Calu3 (cell line): ENCODE data around the gene LIMS1. TPM values are rescaled to one million over a fixed set of nuclear protein-coding genes. Genes with fewer than 3 reads are reported as not detected.

Experiments used
- BruUV-seq: library from RNA; stranded (reverse); fragments of 400-500 nt; replicated peaks from 2 replicates; lab custom pipeline; 2021; lab: Mats Ljungman, UMichigan
- CTCF ChIA-PET: fragments of 300-600 bp; sonication (Branson Sonifier 250); formaldehyde crosslinking; loops from one replicate; lab custom pipeline; 2022; ENCODE audit warnings: antibody characterized with exemption; lab: Charles Lee
- DNase-seq: peaks from one replicate; pipeline ENCODE4 v3.0.0; 2022
- H3K27ac Mint-ChIP-seq: one replicate; pipeline ENCODE4 v1.8.0; 2022; ENCODE audit warnings: mixed read lengths; ENCODE audit not compliant: unreplicated experiment
- H3K27me3 Mint-ChIP-seq: one replicate; pipeline ENCODE4 v1.8.0; 2022; ENCODE audit warnings: mixed read lengths; ENCODE audit not compliant: unreplicated experiment
- H3K36me3 Mint-ChIP-seq: one replicate; pipeline ENCODE4 v1.8.0; 2022; ENCODE audit warnings: mild to moderate bottlenecking, moderate library complexity, mixed read lengths; ENCODE audit not compliant: insufficient read depth, unreplicated experiment
- H3K4me1 Mint-ChIP-seq: one replicate; pipeline ENCODE4 v1.8.0; 2022; ENCODE audit warnings: mild to moderate bottlenecking, low read depth, mixed read lengths; ENCODE audit not compliant: unreplicated experiment
- H3K4me3 Mint-ChIP-seq: one replicate; pipeline ENCODE4 v1.8.0; 2022; ENCODE audit warnings: mild to moderate bottlenecking, low read depth, moderate library complexity, mixed read lengths; ENCODE audit not compliant: unreplicated experiment
- H3K9me3 Mint-ChIP-seq: one replicate; pipeline ENCODE4 v1.8.0; 2022; ENCODE audit warnings: low read depth, mixed read lengths; ENCODE audit not compliant: unreplicated experiment
- intact Hi-C: fragments of 100-400 bp; cut with micrococcal nuclease; formaldehyde crosslinking; loops from one replicate; pipeline ENCODE4 v1.10.0; 2022; ENCODE audit not compliant: unreplicated experiment
- total RNA-seq: library from RNA; stranded (reverse); gene quantifications from 2 replicates; pipeline ENCODE4 v1.2.3, GENCODE V29; 2022
- TF ChIP-seq, protein P1 (sequence below): fragments of 200-600 bp; IDR thresholded peaks from one replicate; pipeline ENCODE4 v1.8.0; 2022; ENCODE audit warnings: antibody characterized with exemption; ENCODE audit not compliant: unreplicated experiment

The LIMS1 gene
- total RNA-seq, 1 experiment from 2014 or later, result 51.5 TPM

DNA sequence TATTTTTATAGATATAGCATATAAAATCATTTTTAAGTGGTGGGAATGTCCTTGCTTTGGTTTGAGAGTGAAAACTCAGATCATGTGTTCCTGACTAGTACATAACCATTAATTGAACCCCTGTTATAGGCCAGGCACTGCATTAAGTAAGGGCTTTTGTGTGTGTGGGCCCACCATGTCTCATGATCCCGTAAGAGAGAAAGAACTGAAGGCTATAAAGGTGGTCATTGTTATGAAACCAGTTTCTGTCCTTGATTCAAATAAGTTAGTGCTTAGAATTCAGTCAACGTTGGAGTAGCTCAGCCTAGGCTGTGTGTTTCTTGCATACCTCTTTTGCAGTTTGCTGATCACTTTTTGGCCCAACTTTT, 91.5 kb downstream of the LIMS1 start:
- no peaks in the 10 kb centered on the region for H3K27me3 Mint-ChIP-seq
- H3K4me3 Mint-ChIP-seq, result no peak overlapping the region
- intact Hi-C loops, result no loop called here
- H3K4me1 Mint-ChIP-seq, result peaks cover 26% of the 10 kb centered on the region
- H3K36me3 Mint-ChIP-seq, result peaks cover 6% of the 10 kb centered on the region
- H3K9me3 Mint-ChIP-seq, result no peaks in the 10 kb centered on the region
- H3K27ac Mint-ChIP-seq, result no peak overlapping the region
- BruUV-seq, result no TSS peak
- TF ChIP-seq, protein P1, sequence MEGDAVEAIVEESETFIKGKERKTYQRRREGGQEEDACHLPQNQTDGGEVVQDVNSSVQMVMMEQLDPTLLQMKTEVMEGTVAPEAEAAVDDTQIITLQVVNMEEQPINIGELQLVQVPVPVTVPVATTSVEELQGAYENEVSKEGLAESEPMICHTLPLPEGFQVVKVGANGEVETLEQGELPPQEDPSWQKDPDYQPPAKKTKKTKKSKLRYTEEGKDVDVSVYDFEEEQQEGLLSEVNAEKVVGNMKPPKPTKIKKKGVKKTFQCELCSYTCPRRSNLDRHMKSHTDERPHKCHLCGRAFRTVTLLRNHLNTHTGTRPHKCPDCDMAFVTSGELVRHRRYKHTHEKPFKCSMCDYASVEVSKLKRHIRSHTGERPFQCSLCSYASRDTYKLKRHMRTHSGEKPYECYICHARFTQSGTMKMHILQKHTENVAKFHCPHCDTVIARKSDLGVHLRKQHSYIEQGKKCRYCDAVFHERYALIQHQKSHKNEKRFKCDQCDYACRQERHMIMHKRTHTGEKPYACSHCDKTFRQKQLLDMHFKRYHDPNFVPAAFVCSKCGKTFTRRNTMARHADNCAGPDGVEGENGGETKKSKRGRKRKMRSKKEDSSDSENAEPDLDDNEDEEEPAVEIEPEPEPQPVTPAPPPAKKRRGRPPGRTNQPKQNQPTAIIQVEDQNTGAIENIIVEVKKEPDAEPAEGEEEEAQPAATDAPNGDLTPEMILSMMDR, result no peak
- CTCF ChIA-PET, result no interaction called here
- no peak for DNase-seq

DNA sequence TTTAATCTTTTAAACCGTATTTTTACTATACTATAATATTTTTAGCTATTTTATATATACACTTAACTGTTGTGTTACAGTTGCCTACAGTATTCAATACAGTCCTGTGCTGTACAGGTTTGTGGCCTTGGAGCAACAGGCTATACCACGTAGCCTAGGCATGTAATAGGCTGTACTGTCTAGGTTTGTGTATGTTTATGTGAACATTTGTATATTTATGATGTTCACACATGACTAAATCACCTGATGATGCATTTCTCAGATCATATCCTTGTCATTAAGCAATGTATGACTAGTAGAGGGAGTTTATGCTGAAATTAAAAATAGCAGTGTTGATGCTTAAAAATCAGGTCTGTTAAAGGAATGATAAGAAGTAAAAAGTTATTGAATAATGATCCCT, 92.7 kb downstream of the LIMS1 start:
- no peak overlapping the region for H3K4me3 Mint-ChIP-seq
- no peaks in the 10 kb centered on the region for H3K36me3 Mint-ChIP-seq
- H3K27me3 Mint-ChIP-seq, result no peaks in the 10 kb centered on the region
- H3K27ac Mint-ChIP-seq, result no peak overlapping the region
- H3K9me3 Mint-ChIP-seq, result no peaks in the 10 kb centered on the region
- peaks cover 27% of the 10 kb centered on the region for H3K4me1 Mint-ChIP-seq
- DNase-seq, result no peak
- TF ChIP-seq, protein P1, result no peak
- intact Hi-C loops, result no loop called here
- CTCF ChIA-PET, result no interaction called here
- no TSS peak for BruUV-seq

DNA sequence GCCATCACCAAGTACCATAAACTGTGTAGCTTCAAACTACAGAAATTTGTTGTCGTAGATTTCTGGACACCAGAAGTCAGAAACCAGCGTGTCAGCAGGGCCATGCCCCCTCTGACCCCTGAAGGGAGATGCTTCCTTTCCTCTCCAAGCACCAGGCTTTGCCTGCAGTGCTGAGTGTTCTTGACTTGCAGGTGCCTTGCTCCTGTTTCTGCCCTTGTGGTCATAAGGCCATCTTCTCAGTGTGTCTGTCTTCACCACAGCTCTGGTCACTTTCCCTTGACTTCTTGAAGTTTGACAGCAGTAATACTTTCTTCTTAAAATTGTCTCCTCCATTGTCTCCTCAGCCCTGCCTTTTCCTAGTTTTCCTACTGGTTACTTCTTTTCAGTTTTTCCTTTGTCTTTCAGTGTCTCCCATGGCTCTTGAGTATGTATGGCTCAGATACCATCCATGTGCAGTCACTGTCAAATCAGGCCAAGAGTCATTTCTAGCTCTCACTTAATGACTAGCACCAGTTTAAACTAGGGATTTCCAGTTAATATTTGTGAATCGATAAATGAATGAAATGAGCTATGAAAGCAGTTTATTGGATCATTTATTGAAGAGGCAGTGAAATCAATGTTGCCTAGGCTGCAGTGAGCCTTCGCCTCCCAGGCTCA, 93.8 kb downstream of the LIMS1 start:
- no peaks in the 10 kb centered on the region for H3K36me3 Mint-ChIP-seq
- intact Hi-C loops, result no loop called here
- no peak overlapping the region for H3K4me3 Mint-ChIP-seq
- TF ChIP-seq, protein P1, result no peak
- BruUV-seq, result no TSS peak
- no peaks in the 10 kb centered on the region for H3K9me3 Mint-ChIP-seq
- H3K4me1 Mint-ChIP-seq, result peaks cover 37% of the 10 kb centered on the region
- H3K27me3 Mint-ChIP-seq, result no peaks in the 10 kb centered on the region
- H3K27ac Mint-ChIP-seq, result no peak overlapping the region
- CTCF ChIA-PET, result interaction anchor here (0.6 to 1.4 kb wide), 2 partner anchors 8 to 70 kb away, joined by 3 to 5 read pairs; no protein-coding TSS in a partner anchor
- DNase-seq, result no peak

DNA sequence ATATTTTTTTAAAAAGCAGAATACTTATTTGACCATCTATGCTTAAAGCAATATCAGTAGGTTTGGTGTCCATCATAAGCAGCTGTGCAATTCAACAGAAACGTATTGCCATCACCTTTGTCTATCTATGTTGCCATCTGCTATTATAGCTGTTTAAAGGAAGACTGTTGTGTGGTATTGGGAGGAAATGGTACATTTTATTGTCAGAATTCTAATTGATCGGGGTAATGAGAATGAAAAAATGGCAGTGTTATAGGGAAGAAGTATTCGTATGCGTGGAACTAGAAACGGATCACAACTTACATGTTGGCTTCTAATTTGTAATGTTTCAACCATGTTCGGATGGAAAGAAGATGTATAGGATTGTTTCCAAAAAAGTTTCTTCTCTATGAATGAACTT, 94.7 kb downstream of the LIMS1 start:
- no TSS peak for BruUV-seq
- Mint-ChIP-seq H3K36me3 (no peaks in the 10 kb centered on the region), H3K9me3 (no peaks in the 10 kb centered on the region), H3K27me3 (no peaks in the 10 kb centered on the region), H3K4me1 (peaks cover 39% of the 10 kb centered on the region), H3K27ac (no peak overlapping the region), H3K4me3 (no peak overlapping the region)
- CTCF ChIA-PET, result interaction anchor here (1.2 kb wide), 1 partner anchor 12 kb away, joined by 3 read pairs; no protein-coding TSS in a partner anchor
- TF ChIP-seq, protein P1, result no peak
- intact Hi-C loops, result no loop called here
- DNase-seq, result no peak
